ENCODE results near the gene ZDHHC14.
"Not testable (repeated sequence)": the region's sequence is repeated elsewhere in the genome, so short reads cannot be mapped to it uniquely, and the experiment has no call there.

Gene ZDHHC14

DNA sequence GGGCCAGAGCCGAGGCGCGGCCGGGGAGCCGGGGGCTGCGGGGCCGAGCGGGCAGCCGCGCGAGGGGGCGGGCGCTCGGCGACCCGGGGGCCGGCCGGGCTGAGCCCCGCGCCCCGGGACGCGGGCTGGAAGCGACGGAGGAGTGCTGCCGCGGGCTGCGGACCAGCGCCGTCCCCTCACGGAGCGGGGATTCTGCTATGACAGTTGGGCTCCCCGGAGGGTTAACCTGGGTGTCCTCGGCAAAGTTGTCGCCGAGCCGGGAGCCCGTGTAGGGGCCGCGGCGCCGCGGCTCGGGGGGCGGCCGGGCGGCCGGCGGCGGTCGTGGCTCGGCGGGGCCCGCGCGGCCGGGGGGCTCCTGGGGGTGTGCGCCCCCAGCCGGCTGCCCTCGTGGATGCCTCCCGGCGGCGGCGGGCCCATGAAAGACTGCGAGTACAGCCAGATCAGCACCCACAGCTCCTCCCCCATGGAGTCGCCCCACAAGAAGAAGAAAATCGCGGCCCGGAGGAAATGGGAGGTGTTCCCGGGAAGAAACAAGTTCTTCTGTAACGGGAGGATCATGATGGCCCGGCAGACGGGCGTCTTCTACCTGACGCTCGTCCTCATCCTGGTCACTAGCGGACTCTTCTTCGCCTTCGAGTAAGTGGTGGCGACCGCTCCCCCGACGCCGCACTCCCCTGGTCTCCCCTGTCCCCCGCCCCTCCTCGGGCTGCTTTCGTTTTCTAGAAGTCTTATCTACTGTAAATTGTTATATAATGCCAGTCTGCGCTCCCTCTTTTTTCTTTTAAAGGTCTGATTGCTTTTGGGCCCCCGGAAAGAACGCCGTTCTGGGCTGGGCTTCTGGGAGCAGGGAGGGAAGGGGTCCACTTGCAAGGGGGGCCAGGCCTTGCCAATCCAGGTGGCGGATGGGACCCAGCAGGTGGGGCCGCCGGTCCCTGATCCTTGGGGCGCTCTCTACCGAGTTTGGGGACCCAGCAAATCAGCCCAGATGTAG is 936 bp downstream of the ZDHHC14 start:
- DNase-seq, result peak; percentile 57

DNA sequence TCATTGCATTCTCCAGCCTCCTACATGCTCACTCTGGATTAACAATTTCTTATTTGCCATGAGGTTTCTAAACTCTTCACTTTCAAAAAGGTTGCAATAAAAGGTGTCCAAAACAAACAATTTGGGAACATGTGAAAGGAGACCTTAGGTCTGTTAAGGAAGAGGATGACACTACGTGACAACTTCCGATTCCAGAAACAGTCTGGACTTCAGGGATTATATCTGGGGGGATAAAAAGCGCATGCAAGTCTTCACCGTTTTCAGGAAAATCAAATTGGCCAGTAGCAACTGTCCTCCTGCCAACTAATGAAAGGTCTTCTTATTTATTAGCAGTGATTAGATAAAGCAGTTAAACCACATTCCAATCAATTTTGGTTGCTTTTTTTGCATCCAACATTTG is 1.8 kb downstream of the ZDHHC14 start:
- no peak for DNase-seq

DNA sequence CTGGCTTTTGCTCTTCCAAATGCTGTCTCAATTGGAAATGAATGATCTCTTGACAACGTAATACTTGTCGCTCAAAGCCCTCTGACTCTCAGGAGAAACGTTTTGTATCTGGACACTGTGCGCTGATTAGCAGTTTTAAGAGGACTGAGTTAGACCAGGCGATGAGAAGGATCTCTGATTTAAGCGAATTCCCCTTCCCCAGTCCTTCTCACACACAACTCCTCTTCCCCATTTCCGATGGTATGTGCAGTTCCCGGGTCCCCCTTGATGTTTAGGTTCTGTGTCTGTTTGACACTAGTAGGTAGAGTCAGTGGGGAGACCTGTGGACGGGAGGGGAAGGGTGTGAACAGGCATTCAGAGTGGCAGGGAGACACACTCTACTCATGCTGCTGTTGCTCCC is 2.5 kb downstream of the ZDHHC14 start:
- DNase-seq, result no peak

DNA sequence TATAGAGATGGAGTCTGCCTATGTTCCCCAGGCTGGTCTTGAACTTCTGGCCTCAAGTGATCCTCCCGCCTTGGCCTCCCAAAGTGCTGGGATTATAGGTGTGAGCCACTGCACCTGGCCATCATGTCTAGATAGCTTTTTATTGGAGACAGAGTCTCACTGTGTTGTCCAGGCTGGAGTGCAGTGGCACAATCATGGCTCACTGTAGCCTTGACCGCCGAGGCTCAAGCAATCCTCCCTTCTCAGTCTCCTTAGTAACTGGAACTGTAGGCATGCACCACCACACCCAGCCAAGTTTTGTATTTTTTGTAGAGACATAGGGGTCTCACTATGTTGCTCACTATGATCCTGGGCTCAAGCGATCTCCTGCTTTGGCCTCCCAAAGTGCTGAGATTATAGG is 4.0 kb downstream of the ZDHHC14 start:
- DNase-seq, result not testable (repeated sequence)

DNA sequence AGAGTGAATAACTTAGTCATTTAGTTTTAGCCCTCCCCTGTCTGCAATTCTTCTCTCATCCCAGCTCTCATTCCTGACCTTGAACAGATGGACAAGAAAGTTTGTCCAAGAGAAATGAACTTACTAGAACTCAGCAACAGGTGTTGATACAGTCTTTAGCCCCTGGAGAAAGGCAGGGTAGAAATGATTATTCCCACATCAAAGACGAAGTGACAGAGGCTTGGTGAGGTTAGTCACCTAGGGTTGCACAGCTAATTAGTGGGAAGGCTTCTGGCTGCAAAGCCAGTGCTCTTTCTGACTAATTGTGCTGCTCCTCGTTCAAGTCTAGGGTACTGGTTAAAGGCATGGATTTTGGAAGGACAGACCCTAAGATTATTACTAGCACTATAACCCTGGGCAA is 4.5 kb downstream of the ZDHHC14 start:
- peak in 1 of 2 experiments; percentile 10 for DNase-seq

DNA sequence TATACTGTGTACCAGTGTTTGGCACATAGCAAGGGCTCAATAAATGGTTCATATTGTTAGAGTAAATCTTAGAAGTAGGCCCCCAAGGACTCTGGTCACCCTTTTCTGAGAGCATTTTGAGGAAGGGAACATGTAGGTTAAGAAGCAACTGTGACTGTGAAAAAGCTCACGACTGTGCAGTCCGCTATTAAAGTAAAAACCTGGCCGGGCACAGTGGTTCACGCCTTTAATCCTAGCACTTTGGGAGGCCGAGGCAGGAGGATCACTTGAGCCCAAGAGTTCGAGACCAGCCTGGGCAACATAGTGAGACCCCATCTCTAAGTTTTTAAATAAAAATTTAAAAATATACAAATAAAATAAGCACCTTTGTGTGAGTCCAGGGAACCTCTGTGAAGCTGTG is 5.0 kb downstream of the ZDHHC14 start:
- no peak for DNase-seq

DNA sequence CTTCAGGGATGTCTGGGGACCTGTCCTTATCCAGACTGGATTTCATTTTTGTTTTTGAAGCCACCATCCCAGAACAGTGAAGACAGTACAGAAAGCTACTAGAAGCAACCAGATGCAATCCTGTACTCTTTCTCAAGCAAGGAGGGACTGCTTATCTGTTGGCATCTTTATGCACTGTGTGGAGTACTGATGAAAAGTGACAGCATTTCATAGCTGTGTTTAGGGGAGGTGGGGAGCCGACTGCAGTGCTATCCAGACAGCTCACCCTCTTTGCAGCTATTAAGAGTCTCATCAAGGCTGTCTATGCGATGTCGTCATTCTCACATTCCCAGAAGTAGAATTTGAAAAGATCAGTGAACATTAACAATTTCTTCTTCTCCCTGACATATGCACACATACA is 5.5 kb downstream of the ZDHHC14 start:
- DNase-seq, result no peak

DNA sequence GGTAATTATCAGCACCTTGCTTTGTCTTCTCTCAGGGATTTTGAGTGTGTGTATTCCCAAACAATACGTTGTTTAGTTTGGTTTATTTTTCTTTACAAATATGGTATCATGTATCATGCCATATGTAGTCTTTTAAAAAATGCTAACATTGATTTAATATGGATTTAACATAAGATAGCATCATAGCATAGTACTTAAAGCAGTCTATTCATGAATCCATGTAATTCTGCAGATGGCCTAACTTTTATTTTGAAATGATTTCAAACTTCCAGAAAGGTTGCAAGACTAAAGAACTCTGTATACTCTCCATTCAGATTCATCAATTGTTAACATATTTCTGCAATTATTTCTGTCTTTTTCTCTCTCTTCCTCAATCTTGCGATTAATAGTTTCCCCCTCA is 7.9 kb downstream of the ZDHHC14 start:
- DNase-seq, result no peak

DNA sequence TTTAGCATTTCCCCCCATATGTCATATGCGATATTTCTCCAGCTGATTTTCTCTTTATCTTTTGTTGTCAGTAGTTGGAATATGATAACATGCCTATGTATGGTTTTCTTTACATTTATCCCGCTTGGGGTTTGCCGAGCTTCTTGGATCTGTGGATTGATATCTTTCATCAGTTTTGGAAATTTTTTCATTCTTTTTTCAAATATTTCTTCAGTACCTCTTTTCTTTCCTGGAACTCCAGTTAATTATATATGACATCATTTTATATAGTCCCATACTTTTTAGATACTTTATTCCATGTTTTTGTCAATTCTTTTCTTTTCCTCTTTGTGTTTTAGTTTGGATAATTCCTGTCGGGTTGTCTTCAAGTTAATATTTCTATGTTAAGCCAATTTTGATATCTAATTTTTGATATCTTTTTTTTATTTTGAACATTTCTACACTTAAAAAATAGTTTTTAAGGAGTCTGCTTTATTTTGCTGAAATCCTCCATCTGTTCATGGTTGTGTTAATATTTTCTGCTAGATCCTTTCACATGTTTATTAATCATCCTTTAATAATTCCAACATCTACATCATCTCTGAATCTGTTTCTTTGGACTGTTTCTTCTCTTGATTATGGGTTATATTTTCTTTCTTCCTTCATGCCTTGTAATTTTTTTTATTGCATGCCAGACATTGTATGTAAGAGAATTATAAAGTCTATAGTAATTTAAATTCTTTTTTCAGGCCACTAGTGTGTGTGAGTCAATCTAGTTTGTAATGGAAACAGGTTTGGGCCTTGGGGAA is 9.5 kb downstream of the ZDHHC14 start:
- no peak for DNase-seq

DNA sequence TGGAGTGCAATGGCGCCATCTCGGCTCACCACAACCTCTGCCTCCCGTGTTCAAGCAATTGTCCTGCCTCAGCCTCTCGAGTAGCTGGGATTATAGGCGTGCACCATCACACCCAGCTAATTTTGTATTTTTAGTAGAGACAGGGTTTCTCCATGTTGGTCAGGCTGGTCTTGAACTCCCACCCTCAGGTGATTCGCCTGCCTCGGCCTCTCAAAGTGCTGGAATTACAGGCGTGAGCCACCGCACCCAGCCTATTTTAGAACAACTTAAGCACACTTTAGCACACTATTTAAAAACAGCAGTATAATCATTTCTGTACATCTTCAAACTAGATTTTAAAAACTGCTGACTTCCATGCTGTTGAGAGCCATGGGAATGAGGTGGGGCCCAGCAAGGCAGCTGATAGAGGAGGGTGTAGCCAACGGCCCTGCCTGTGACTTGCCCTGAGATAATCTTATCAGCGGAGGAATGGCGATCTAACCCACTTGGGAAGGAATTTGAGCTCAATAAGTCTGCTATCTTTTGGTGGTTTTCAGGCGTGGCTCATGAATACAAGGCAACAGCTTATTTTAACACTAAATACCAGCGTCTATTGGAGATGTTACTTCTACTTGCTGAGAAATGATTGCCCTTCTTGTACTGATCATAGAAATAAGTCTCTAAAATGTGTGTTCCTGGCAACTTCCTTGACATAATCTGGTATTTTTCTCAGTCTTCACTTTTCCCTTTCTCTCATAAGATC is 12.1 kb downstream of the ZDHHC14 start:
- DNase-seq, result no peak

DNA sequence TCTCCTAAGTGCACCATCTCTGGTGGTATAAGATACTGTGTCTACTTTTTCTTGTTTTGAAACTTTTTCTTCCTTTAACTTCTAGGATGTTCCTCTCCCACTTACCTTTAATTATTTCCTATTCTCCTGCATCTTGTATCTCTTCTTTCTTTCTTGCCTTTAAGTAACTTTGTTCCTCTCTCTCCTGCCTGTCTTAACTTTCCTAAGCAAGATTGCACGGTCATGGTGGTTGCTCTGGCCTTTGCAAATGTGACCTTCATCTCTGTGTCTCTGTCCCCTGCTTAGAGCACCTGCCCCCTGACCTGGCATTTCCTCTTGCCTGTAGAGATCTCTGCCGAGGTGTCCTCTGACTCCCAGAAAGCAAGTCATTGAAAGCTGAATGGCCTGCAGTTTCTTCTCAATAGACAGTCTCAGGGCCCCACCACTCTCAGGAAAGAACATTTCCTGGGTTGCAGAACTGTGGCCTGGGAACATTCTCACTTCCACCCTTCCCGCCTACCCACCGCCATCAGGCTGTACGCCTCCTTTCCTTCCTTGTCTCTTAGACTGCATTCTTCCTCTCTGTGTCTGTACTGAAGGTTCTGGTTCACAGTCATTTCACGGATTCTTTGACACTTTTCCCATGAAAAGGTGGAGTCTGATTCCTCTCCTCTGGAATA is 12.8 kb downstream of the ZDHHC14 start:
- no peak for DNase-seq

DNA sequence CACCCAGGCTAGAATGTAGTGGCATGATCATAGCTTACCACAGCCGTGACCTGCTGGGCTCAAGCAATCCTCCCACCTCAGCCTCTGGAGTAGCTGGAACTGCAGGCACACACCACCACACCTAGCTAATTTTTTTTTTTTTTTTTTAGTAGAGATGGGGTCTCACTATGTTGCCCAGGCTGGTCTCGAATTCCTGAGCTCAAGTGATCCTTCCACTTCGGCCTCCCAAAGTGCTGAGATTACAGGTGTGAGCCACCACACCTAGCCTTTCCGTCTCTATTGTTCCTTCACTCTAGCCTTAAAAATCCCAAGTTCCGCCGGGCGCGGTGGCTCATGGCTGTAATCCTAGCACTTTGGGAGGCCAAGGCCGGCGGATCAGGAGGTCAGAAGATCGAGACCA is 14.2 kb downstream of the ZDHHC14 start:
- not testable (repeated sequence) for DNase-seq

DNA sequence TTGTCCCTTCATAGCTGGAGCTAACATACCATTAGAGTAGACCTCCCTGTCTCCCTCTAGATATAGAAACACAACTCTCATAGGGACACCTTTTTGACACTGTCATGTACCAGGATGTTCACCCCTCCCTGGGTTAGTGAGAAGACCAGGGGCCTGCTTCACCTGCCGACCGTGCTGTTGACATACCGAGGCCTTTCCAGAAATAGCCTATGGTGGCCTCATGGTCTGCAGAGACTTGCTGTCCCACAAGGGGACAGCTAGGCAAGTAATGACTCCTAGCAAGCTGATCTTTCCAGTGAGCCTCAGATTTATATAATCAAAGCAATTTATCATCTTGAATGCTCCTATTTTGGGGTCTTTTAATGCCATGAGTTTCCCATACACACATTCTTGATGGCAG is 15.0 kb downstream of the ZDHHC14 start:
- DNase-seq, result no peak

DNA sequence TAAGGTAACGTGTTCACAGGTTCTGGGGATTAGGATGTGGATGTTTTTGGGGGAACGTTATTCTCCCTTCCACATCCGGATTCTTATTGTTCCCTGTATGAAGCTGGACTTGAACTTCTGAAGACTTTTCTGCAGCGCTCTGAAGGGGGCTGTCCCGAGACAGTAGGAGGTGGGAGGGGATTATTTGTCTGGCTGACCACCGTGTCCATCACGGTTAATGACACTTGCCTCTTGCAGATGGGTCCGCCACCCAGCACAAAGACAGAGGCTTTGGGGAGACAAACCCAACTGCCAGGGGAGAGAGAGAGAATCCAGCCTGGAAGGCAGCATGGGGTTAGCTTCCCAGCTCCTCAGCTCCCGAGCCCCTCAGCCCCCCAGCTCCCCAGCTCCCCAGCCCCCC is 16.7 kb downstream of the ZDHHC14 start:
- no peak for DNase-seq

DNA sequence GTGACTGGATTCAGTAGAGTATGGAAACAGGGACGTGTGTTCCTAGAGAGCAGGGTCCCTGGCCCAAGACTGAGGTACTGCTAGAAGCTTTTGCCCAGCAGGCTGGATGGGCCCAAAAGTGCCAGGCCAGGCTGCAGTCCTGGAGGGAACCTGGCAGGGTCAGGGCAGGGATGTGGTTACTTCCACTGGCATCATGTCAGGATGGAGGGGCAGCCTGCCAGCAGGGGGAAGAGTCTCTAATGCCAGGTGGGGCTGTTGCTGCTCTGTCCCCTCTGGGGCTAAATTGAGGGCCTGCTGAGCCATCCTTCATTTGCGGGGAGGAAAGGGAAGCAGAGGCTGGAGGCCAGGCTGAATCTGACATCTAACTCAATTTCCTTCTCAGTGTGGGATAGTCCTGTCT is 17.2 kb downstream of the ZDHHC14 start:
- DNase-seq, result no peak

DNA sequence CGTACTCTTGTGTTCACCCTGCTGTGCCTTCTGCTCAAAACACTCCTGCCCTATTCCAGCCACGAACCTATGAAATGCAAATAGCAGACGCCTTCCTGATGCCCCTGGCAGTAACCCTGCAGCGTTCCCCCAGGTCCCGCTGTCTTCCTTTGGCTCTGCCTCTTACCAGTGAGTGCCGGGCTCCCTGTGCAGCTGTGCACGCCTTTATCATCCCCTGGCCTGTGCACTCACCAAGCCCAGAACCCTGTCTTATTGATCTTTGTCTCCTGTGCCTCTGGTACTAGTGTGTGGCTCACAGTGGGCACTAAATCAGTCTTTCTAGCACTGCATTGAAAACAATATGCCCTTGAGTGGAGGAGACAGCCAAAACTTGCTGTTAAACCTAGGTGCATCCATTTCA is 19.7 kb downstream of the ZDHHC14 start:
- DNase-seq, result no peak

DNA sequence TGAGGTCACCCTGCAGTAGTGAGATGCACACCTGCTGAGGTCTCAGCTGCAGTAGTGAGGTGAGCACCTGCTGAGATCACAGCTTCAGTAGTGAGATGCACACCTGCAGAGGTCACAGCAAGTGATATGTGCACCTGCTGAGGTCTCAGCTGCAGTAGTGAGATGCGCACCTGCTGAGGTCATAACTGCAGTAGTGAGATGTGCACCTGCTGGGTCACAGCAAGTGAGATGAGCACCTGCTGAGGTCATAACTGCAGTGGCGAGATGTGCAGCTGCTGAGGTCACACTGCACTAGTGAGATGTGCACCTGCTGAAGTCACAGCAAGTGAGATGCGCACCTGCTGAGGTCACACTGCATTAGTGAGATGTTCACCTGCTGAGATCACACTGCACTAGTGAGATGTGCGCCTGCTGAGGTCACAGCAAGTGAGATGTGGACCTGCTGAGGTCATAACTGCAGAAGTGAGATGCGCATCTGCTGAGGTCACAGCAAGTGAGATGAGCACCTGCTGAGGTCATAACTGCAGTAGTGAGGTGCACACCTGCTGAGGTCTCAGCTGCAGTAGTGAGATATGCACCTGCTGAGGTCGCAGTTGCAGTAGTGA is 20.8 kb downstream of the ZDHHC14 start:
- no peak for DNase-seq

DNA sequence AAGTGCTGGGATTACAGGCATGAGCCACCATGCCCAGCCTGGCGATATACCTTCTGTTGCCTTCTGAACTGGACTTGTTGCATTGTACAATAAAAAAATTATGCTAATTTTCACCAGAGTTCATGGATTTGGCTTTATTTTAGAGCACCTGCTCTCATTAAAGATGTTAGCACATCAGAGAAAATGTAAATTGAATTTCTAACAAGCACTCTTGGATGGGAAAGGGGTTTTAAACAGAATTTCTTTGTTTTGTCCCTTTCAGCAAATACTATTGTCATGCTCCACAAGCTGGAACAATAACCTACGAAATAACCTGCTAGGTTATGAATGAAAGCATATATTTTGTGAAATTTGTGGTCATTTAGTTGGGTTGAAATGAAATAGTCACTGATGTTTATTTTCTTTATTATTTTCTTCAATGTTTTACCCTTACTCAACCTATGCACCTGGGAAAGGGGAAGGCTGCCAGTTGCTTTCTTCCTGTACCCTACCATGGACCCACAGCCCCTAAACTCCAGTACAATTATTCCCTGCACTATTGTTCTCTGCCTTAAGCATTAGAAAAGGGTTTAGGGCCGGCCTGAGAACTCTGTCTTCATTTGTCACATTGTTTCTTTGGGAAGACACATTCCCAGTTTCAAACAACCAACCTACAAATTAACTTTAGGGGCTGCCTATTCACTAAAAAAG is 22.2 kb downstream of the ZDHHC14 start:
- no peak for DNase-seq

DNA sequence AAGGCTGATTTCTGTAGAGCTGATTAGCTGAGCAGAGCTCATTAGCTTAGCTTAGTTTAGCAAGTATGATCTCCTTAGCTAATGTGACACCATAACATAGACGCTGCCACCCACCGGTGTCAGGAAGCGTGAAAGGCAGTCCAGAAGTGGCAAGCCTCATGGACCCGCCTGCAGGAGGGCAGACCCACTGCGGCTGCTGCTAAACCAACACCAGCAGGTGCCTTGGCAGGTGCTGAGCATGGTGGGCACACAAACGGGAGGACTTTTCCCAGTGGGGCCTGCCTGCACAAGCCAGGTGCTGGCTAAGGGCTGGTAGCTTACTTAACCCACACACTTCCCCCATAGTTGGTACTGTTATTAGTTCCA is 22.7 kb downstream of the ZDHHC14 start:
- DNase-seq, result no peak

DNA sequence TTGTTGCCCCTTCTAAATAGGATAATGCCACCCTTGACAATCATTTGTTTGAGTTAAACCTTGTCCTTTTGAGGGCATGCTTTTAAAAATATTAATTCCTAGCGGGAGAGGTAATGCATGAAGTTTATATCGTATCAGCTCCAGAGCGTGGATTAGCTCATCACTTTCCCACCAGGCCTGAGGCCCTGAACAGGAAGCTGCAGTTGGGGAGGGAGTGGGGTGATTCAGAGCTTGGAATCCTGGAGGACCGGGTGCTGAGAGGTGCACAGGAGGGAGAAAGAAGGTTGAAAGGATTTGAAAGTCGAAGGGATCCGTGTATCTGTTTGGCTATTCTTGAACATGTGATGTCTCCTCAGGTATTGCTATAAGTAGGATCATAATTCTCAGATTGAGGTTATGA is 25.0 kb downstream of the ZDHHC14 start:
- no peak for DNase-seq

DNA sequence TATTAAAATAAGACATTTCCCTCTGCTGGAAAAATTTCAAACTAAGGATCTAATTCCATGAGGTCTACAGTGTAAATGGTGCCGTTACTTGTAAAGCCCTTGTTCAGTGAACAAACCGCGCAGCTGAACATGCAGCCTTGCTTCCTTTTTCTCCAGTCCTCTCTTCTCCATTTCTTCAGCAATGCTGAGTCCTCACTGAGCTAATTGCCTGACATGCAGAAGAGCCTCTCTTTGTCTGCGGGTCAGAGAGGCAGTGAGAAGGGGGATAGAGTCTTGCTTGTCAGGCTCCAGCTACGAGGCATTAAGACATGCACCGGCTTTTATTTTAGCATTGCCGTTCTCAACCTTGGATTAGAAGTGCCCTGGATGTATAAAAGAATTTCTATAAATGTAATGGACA is 25.7 kb downstream of the ZDHHC14 start:
- no peak for DNase-seq

DNA sequence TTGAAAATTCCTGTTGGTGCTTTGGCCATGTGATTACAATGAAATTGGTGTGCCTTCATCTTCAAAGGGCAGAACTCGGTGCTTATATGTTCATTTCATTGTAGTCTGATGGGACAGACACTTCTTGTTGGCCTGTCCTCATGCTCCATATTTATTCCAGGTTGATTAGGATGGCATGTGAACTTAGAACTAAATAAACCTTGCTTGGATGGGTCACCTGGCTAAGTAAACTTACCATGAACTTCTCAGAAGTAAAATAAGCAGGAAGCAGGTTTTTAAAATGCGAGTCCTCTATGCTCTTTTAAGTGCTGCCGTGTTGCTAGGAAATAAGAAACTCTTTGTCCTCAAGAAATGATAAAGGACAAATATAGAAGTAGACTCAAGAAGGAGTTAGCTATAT is 26.7 kb downstream of the ZDHHC14 start:
- DNase-seq, result no peak

Data from stimulated activated CD4-positive, alpha-beta T cell treated with anti-CD3 and anti-CD28 coated beads, Interleukin-4, amount 100 ng/mL, for 4 hours (primary cell).